Naive thymus-derived CD8-positive, alpha-beta T cell (primary cell): ENCODE measurements around the gene SHC4. TPM values are rescaled to one million over a fixed set of nuclear protein-coding genes. Genes with fewer than 3 reads are reported as not detected.

Experiments
- ATAC-seq, 2 donors: fragments of 150-1000 bp; cut with Tn5 transposase in 1 of 2; sonication (Bioruptor Pico), chemical (Tn5 transposase) in 1 of 2; 1 replicate in 1 of 2; 2 replicates in 1 of 2; pipeline ENCODE4 v1.10.0; 2021; ENCODE audit warnings: mild to moderate bottlenecking in 2 of 2, moderate library complexity in 2 of 2
- POLR2A ChIA-PET: fragments of 350-600 bp; sonication (Branson Sonifier 250); formaldehyde crosslinking; loops from one replicate; lab custom pipeline; 2021; ENCODE audit warnings: antibody characterized with exemption; lab: Charles Lee
- DNase-seq, 10 donors: peaks; one replicate each; pipeline versions ENCODE4 v3.0.0 to v3.0.0-alpha.2; 2020 to 2022
- H3K27ac Mint-ChIP-seq, 10 donors: one replicate each; pipeline ENCODE4 v1.8.0; 2020 to 2022; ENCODE audit warnings: mild to moderate bottlenecking in 10 of 10, mixed read lengths in 10 of 10, moderate library complexity in 4 of 10, inconsistent platforms in 1 of 10
- H3K27me3 Mint-ChIP-seq, 5 donors: one replicate each; pipeline ENCODE4 v1.8.0; 2021 to 2022; ENCODE audit warnings: mixed read lengths in 5 of 5
- H3K36me3 Mint-ChIP-seq, 3 donors: one replicate each; pipeline ENCODE4 v1.8.0; 2020 to 2022; ENCODE audit warnings: mixed read lengths in 3 of 3, mild to moderate bottlenecking in 2 of 3, inconsistent platforms in 1 of 3
- H3K4me1 Mint-ChIP-seq, 4 donors: one replicate each; pipeline ENCODE4 v1.8.0; 2021 to 2022; ENCODE audit warnings: mixed read lengths in 4 of 4
- H3K4me3 Mint-ChIP-seq, 10 donors: one replicate each; pipeline ENCODE4 v1.8.0; 2020 to 2022; ENCODE audit warnings: mild to moderate bottlenecking in 10 of 10, mixed read lengths in 10 of 10, moderate library complexity in 6 of 10, inconsistent platforms in 1 of 10
- H3K9me3 Mint-ChIP-seq, 9 donors: one replicate each; pipeline ENCODE4 v1.8.0; 2020 to 2022; ENCODE audit warnings: mixed read lengths in 9 of 9, mild to moderate bottlenecking in 3 of 9, inconsistent platforms in 1 of 9, moderate library complexity in 1 of 9
- polyA plus RNA-seq, 3 donors: library from polyadenylated mRNA; unstranded; fragments of 300-500 nt; fragmentation: Illumina TruSeq; gene quantifications; one replicate each; pipeline ENCODE4 v1.2.3, GENCODE V29; 2021
- total RNA-seq, 8 experiments: library from RNA in 2 of 8; stranded (reverse) in 2 of 8; gene quantifications; one replicate each; pipeline ENCODE4 v1.2.3 and lab custom pipeline; 2021 to 2026

The SHC4 gene
- total and polyA plus RNA-seq, 5 experiments from 2014 or later: not detected

DNA sequence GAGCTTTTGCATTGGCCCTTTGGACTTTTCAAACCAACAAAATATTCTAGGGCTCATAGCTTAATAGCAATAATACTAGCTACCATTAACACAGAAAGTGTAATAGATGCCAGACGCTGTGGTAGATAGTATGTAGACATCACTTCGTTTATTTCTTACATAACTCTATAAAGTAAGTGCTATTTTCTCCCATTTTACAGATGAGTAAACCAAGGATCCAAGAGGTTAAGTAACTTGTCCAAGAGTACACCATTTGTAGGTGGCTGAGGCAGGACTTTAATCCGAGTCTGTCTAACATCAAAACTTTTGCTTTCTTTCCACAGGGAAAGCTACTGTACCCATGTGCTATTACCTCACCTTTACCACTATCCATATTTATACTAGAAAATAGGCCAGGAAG is 73.8 kb downstream of the SHC4 start:
- Mint-ChIP-seq H3K27ac (no peak overlapping the region), H3K36me3 (no peaks in the 10 kb centered on the region), H3K27me3 (peaks cover 10 to 34% (median 17%) of the 10 kb centered on the region in 5 donors), H3K4me3 (no peak overlapping the region), H3K4me1 (no peaks in the 10 kb centered on the region), H3K9me3 (peaks cover 0 to 1% (median 0%) of the 10 kb centered on the region in 9 donors)
- no peak for DNase-seq
- no peak for ATAC-seq
- POLR2A ChIA-PET: interaction anchor here (1.8 kb wide), 1 partner anchor 12 kb away, joined by 5 read pairs; the partner anchor contains the start of gene EID1

DNA sequence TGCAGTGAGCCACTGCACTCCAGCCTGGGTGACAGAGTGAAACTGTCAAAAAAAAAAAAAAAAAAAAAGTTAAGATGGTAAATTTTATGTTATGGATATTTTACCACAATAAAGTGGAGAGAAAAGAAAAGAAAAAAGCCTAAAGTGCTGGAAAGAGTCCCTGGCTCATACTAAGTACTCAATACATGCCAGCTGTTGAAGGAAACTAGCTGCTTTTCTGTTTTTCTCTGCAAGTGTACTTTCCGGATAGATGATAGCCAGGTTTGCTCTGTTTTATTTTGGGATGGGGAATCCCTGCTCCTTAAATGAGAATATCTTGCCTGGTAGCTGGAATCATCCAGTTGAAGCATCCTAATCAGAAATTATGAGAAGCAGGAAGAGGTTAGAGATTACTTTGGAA is 74.9 kb downstream of the SHC4 start:
- POLR2A ChIA-PET: interaction anchor here (0.7 kb wide), 1 partner anchor 1631 kb away, joined by 8 read pairs; no protein-coding TSS in a partner anchor
- ATAC-seq (no peak), DNase-seq (no peak)
- no peak overlapping the region for H3K4me3 Mint-ChIP-seq
- no peaks in the 10 kb centered on the region for H3K4me1 Mint-ChIP-seq
- peaks cover 0 to 3% (median 0%) of the 10 kb centered on the region in 9 donors for H3K9me3 Mint-ChIP-seq
- no peak overlapping the region for H3K27ac Mint-ChIP-seq
- H3K36me3 Mint-ChIP-seq: no peaks in the 10 kb centered on the region
- peaks cover 9 to 41% (median 13%) of the 10 kb centered on the region in 5 donors for H3K27me3 Mint-ChIP-seq

DNA sequence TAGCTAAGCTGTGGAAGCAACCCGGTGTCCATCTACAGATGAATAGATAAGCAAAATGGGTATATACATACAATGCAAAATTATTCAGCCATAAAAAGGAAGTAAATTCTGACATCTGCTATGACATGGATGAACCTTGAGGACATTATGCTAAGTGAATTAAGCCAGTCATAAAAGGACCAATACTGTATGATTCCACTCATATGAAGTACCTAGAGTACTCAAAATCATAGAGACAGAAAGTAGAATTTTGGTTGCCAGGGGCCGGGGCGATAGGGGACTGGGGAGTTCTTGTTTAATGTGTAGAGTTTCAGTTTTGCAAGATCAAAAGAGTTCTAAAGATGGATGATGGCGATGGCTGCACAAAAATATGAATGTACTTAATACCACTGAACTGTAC is 75.5 kb downstream of the SHC4 start:
- H3K4me3 Mint-ChIP-seq: no peak overlapping the region
- POLR2A ChIA-PET: no interaction called here
- H3K27me3 Mint-ChIP-seq: peaks cover 9 to 41% (median 13%) of the 10 kb centered on the region in 5 donors
- no peaks in the 10 kb centered on the region for H3K36me3 Mint-ChIP-seq
- ATAC-seq: no peak
- peaks cover 0 to 3% (median 0%) of the 10 kb centered on the region in 9 donors for H3K9me3 Mint-ChIP-seq
- H3K27ac Mint-ChIP-seq: no peak overlapping the region
- H3K4me1 Mint-ChIP-seq: no peaks in the 10 kb centered on the region
- DNase-seq: no peak

DNA sequence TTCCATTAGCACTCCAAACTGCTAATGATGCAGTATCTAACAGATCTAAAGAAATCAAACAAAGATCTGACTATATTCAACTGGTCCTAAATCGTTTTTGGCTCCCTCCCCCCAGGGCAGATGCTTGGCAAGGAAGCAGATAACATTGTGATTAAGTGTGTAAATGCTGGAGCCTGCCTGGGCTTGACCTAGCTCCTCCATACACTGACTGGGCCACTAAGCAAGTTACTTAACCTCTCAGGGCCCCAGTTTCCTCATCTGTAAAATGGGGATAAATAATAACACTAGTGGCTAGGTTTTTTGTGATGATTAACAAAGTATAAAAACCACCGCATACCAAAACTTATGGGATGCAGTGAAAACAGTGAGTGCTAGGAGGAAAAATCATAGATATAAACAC is 76.6 kb downstream of the SHC4 start:
- H3K4me1 Mint-ChIP-seq: no peaks in the 10 kb centered on the region
- H3K4me3 Mint-ChIP-seq: no peak overlapping the region
- POLR2A ChIA-PET: no interaction called here
- H3K27me3 Mint-ChIP-seq: peaks cover 9 to 41% (median 12%) of the 10 kb centered on the region in 5 donors
- no peak overlapping the region for H3K27ac Mint-ChIP-seq
- no peaks in the 10 kb centered on the region for H3K36me3 Mint-ChIP-seq
- H3K9me3 Mint-ChIP-seq: peaks cover 0 to 3% (median 0%) of the 10 kb centered on the region in 9 donors
- no peak for ATAC-seq
- no peak for DNase-seq

DNA sequence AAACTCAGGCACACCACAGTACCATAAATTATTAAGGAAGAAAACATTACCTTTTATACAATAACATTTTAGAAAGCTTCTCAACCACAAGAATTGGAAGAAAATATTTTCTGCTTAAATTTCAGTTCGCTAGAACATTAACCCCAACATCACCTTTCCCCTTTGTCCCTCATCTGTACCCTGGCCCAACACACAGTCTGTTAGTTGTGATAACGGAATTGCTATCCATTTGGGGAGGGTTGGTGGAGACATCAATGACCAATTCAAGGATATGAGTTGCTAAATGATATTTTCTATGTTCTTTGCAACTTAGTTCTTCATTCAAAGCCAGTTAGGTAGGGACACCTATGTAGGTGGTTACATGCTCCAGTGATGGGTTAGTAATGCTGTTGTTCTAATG is 80.0 kb downstream of the SHC4 start:
- POLR2A ChIA-PET: no interaction called here
- ATAC-seq: no peak

DNA sequence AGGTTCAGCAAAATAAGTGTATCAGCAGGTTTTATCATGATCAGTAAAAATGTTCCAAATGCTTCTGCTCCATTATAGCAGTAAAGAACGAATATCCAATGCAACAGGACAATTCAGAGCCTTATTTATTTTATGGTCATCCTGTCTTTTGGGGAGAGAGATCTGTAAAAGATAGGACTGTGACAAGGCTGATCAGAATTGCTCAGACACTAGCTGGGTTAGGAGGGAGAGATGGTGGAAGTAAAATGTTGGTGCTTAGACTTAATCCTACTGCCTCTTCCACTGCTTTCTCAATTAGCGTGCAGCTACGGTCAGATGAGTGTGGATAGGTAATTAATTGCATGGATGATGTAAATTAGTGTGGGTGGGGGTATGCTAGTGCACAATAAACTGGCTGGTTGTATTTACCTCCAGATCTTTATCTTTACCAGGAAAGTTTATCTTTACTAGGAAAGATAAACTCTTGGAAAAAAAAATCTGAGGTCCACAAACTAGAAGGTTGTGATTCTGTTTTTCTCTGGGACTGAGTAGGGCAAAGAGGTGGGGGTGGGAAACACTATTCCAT is 83.6 kb downstream of the SHC4 start:
- DNase-seq (no peak), ATAC-seq (no peak)
- H3K4me1 Mint-ChIP-seq: peaks cover 10 to 32% (median 19%) of the 10 kb centered on the region in 4 donors
- peaks cover 0 to 9% (median 5%) of the 10 kb centered on the region in 5 donors for H3K27me3 Mint-ChIP-seq
- peaks cover 10 to 23% (median 21%) of the 10 kb centered on the region in 3 donors for H3K36me3 Mint-ChIP-seq
- H3K4me3 Mint-ChIP-seq: peak overlapping the region in 2 of 10 donors; percentile 20 to 40
- no peak overlapping the region for H3K27ac Mint-ChIP-seq
- peaks cover 0 to 47% (median 15%) of the 10 kb centered on the region in 9 donors for H3K9me3 Mint-ChIP-seq
- POLR2A ChIA-PET: no interaction called here

More for the DNA sequence above, 80.0 kb downstream of the SHC4 start:
- peaks cover under 1 to 18% (median 4%) of the 10 kb centered on the region in 4 donors for H3K4me1 Mint-ChIP-seq
- no peak for DNase-seq
- peaks cover 2 to 36% (median 12%) of the 10 kb centered on the region in 5 donors for H3K27me3 Mint-ChIP-seq
- peaks cover 0 to 31% (median 5%) of the 10 kb centered on the region in 9 donors for H3K9me3 Mint-ChIP-seq
- H3K4me3 Mint-ChIP-seq: no peak overlapping the region
- H3K36me3 Mint-ChIP-seq: peaks cover 2 to 12% (median 6%) of the 10 kb centered on the region in 3 donors
- H3K27ac Mint-ChIP-seq: no peak overlapping the region

DNA sequence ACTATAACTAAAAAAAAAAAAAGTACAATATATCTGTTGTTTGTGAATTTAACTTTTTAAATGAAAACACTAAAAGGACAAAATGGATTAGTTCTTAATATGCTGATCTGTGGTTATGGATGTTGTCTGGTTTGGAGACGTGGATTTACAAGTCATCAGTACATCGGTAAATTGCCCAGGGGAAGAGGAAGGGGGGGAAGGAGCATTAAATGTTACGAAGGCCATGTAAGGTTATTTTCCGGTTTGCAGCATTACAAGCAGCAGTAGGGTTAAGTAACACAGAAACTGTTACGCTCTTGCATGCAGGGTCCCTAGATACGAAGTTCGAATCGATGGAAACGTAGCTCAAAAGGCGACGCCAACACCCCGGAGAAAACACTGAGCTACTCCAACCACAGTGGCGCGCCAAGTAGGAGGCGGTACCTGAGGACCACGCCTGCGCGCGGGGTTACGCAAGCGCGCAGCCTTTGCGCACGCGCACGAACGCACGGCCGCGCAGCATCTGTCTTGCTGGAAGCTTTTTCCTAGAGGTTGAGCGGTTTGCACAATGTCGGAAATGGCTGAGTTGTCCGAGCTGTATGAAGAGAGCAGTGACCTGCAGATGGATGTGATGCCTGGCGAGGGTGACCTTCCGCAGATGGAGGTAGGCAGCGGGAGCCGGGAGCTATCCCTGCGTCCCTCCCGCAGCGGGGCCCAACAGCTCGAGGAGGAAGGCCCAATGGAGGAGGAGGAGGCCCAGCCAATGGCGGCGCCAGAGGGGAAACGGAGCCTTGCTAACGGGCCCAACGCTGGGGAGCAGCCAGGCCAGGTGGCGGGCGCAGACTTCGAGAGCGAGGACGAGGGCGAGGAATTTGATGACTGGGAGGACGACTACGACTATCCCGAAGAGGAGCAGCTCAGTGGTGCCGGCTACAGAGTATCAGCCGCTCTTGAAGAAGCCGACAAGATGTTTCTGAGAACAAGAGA is 85.8 kb downstream of the SHC4 start, which contains the start of gene EID1:
Gene EID1 (plus strand): TSS at position 505 of the 966 bp plus-strand sequence. CDS start 43 bp downstream, at position 548.
- Mint-ChIP-seq H3K27me3 (peaks cover 0 to 18% (median 15%) of the 10 kb centered on the region in 5 donors), H3K27ac (peak within 1 kb of the TSS; percentile 95 to 99 (median 98)), H3K36me3 (peaks cover 10 to 23% (median 21%) of the 10 kb centered on the region in 3 donors), H3K4me3 (peak within 1 kb of the TSS; percentile 96 to 100 (median 98)), H3K9me3 (peaks cover 0 to 47% (median 15%) of the 10 kb centered on the region in 9 donors), H3K4me1 (peaks cover 10 to 32% (median 19%) of the 10 kb centered on the region in 4 donors)
- POLR2A ChIA-PET: interaction anchor here (0.8 to 2.3 kb wide), 14 partner anchors 10 to 1477 kb away, joined by 3 to 19 read pairs (median 4); partner anchors contain the start of genes CEP152, COPS2, DTWD1 and FAM227B
- DNase-seq: peak; percentile 85 to 93 (median 89)
- ATAC-seq: peak; percentile 93 to 95

DNA sequence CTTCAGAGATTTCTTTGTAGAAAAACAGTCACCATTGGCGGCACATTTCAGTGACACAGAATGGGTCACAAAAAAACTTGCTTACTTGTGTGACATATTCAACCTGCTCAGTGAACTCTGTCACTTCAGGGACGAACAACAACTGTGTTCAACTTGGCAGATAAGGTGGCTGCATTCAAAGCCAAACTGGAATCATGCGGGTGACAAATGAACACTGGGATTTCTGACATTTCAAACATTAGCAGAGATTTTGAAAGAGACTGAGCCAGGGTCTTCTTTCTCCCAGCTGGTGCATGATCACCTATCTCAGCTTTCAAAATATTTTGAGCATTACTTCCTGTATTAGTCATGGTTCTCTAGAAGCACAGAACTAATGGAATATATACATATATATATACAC is 87.7 kb downstream of the SHC4 start:
- H3K4me3 Mint-ChIP-seq: no peak overlapping the region
- DNase-seq (no peak), ATAC-seq (no peak)
- peaks cover 10 to 32% (median 19%) of the 10 kb centered on the region in 4 donors for H3K4me1 Mint-ChIP-seq
- POLR2A ChIA-PET: no interaction called here
- no peak overlapping the region for H3K27ac Mint-ChIP-seq
- peaks cover 7 to 34% (median 25%) of the 10 kb centered on the region in 5 donors for H3K27me3 Mint-ChIP-seq
- peaks cover 10 to 23% (median 21%) of the 10 kb centered on the region in 3 donors for H3K36me3 Mint-ChIP-seq
- peaks cover 0 to 35% (median 15%) of the 10 kb centered on the region in 9 donors for H3K9me3 Mint-ChIP-seq

DNA sequence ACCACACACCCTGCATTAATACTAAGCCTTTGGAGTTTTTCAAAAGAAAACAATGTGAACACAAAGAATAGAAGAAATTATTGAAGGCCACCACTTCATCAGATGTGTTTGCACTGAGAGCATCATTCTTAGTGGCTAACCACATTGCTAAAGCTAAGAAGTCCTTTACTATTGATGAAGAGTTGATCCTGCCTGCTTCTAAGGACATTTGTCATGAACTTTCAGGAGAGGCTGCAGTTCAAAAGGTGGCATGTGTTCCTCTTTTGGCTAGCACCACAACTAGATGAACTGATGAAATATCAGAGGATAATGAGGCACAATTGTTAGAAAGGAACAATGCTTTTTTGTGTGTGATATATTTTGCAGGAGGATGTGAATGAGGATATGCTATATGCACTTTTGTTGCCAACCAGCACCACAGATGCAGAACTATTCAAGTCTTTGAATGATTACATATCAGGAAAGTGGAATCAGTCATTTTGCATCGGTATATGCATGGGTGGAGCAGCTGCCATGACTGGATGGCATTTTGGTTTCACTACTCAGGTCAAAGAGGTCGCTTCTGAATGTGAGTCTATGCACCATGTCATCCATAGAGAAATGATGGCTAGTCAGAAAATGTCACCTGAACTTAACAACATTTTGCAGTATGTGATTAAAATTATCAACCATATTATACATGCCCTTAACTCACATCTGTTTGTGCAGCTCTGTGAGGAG is 88.3 kb downstream of the SHC4 start:
- peaks cover 13 to 41% (median 28%) of the 10 kb centered on the region in 5 donors for H3K27me3 Mint-ChIP-seq
- ATAC-seq: no peak
- peak overlapping the region in 2 of 10 donors; percentile 19 to 40 for H3K4me3 Mint-ChIP-seq
- peaks cover 10 to 31% (median 19%) of the 10 kb centered on the region in 4 donors for H3K4me1 Mint-ChIP-seq
- DNase-seq: no peak
- H3K27ac Mint-ChIP-seq: no peak overlapping the region
- POLR2A ChIA-PET: no interaction called here
- peaks cover 8 to 21% (median 19%) of the 10 kb centered on the region in 3 donors for H3K36me3 Mint-ChIP-seq
- H3K9me3 Mint-ChIP-seq: peaks cover 0 to 29% (median 15%) of the 10 kb centered on the region in 9 donors

DNA sequence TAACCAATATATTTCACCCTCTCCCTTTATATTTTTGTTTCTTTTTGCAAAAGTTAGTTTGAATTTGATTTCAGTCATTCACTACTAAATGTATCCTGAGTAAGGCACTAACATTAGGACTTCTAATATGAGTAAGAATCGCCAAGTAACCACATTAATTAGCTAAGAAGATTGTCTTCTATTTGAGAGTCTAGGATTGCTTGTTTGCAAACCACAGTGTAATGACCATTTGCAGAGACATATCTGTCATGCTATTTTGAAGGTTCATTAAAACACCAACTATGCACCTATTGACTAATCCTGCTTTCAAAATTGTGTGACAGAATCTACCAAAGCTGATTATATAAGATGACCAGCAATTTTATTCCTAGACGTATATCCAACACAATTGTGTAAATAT is 91.1 kb downstream of the SHC4 start:
- Mint-ChIP-seq H3K4me3 (no peak overlapping the region), H3K4me1 (peaks cover 1 to 5% (median 3%) of the 10 kb centered on the region in 4 donors), H3K27ac (no peak overlapping the region), H3K27me3 (peaks cover 13 to 61% (median 30%) of the 10 kb centered on the region in 5 donors), H3K9me3 (peaks cover 0 to 5% (median 2%) of the 10 kb centered on the region in 9 donors), H3K36me3 (peaks cover 0 to 6% (median 0%) of the 10 kb centered on the region in 3 donors)
- POLR2A ChIA-PET: no interaction called here
- no peak for DNase-seq
- no peak for ATAC-seq

DNA sequence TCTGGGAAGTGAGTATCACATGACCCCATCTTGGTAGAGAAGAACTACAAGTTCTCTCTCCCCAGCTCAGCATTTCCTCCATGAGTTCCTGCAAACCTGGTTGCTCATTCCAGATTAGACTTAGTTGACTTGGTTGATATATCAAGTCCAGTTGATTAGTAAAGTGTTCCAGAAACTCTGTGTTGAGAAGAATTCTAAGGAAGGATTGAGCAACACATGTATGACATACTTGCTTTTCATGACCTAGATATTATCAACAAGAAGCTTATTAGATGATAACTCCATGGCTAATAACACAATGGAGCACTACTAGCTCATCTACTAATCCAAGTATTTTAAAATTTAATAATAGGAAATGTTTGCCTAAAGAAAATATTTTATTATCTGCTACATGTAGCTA is 92.2 kb downstream of the SHC4 start:
- ATAC-seq (no peak), DNase-seq (no peak)
- Mint-ChIP-seq H3K4me3 (no peak overlapping the region), H3K4me1 (peaks cover 0 to under 1% (median 0%) of the 10 kb centered on the region in 4 donors), H3K36me3 (peaks cover 0 to 4% (median 0%) of the 10 kb centered on the region in 3 donors), H3K27ac (no peak overlapping the region), H3K27me3 (peaks cover 16 to 69% (median 30%) of the 10 kb centered on the region in 5 donors), H3K9me3 (peaks cover 0 to 3% (median 0%) of the 10 kb centered on the region in 9 donors)
- POLR2A ChIA-PET: no interaction called here

DNA sequence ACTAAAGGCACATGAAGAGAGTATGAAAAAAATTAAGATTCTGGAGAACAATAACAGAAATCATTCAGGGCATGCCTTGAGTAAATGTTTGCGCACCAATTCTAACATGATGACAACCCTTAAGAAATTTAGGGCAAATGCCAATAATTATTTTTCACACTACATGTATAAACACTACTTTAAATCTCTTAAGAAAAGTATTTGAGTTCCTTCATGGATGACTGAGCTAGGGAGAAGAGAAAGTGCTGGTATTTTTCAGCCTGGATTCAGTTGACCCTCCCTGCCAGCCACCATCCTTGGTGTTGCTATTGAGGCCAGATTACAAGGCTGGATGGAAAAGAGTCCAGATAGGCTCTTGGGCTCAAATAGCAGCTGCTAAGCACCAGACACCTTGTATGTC is 93.8 kb downstream of the SHC4 start:
- Mint-ChIP-seq H3K27ac (no peak overlapping the region), H3K9me3 (no peaks in the 10 kb centered on the region), H3K27me3 (peaks cover 22 to 76% (median 34%) of the 10 kb centered on the region in 5 donors), H3K36me3 (no peaks in the 10 kb centered on the region), H3K4me1 (no peaks in the 10 kb centered on the region), H3K4me3 (no peak overlapping the region)
- POLR2A ChIA-PET: no interaction called here
- DNase-seq: no peak
- no peak for ATAC-seq
